HepG2 (cell line): ENCODE measurements around the gene ISG20L2. TPM values are rescaled to one million over a fixed set of nuclear protein-coding genes. Genes with fewer than 3 reads are reported as not detected.

Source experiments
- ATF7-NPFF ChIP-seq: sonication (generic); formaldehyde crosslinking; IDR thresholded peaks from 2 replicates; pipeline ENCODE4 v1.8.1; 2023; ENCODE audit warnings: mild to moderate bottlenecking, low read depth, missing genetic modification reagents, moderate library complexity
- GABPA ChIP-seq, 2 experiments: IDR thresholded peaks; 2 replicates each; pipeline ENCODE4 v1.6.1; 2011 to 2016; ENCODE audit warnings: low read depth in 2 of 2, low read length in 1 of 2, missing biosample characterization in 1 of 2, missing genetic modification characterization in 1 of 2
- IRX3 ChIP-seq: sonication (generic); formaldehyde crosslinking; IDR thresholded peaks from 2 replicates; pipeline ENCODE4 v1.8.1; 2023; ENCODE audit warnings: mild to moderate bottlenecking, low read depth, missing genetic modification reagents, borderline replicate concordance
- MYC ChIP-seq: sonication (generic); formaldehyde crosslinking; IDR thresholded peaks from 2 replicates; pipeline ENCODE4 v1.9.0; 2021; ENCODE audit warnings: missing genetic modification reagents, borderline replicate concordance
- RBM22 ChIP-seq: fragments of 200-400 bp; formaldehyde crosslinking; optimal IDR thresholded peaks from 2 replicates; pipeline ENCODE3; 2017; ENCODE audit warnings: mild to moderate bottlenecking, low read length, moderate library complexity
- RXRB ChIP-seq: IDR thresholded peaks from 2 replicates; pipeline ENCODE4 v1.6.1; 2016; ENCODE audit warnings: borderline replicate concordance, missing genetic modification reagents, missing compliant biosample characterization
- TFAP4 ChIP-seq: sonication (generic); IDR thresholded peaks from 2 replicates; pipeline ENCODE4 v1.6.1; 2016; ENCODE audit warnings: low read depth, borderline replicate concordance
- THAP8 ChIP-seq: sonication (generic); formaldehyde crosslinking; IDR thresholded peaks from 2 replicates; pipeline ENCODE4 v1.5.1; 2020; ENCODE audit warnings: missing genetic modification reagents, mild to moderate bottlenecking, borderline replicate concordance
- UBTF ChIP-seq: sonication (generic); formaldehyde crosslinking; IDR thresholded peaks from 2 replicates; pipeline ENCODE4 v1.4.0; 2020; ENCODE audit warnings: mild to moderate bottlenecking, missing genetic modification reagents
- ZBTB14 ChIP-seq: sonication (generic); formaldehyde crosslinking; IDR thresholded peaks from 2 replicates; pipeline ENCODE4 v1.4.0; 2020; ENCODE audit warnings: missing genetic modification reagents
- ZEB1 ChIP-seq: IDR thresholded peaks from 2 replicates; pipeline ENCODE4 v1.6.1; 2012; ENCODE audit warnings: mild to moderate bottlenecking, low read depth, inconsistent platforms; ENCODE audit not compliant: insufficient replicate concordance
- ZFX ChIP-seq: sonication (generic); formaldehyde crosslinking; IDR thresholded peaks from 2 replicates; pipeline ENCODE4 v1.4.0; 2020; ENCODE audit warnings: mild to moderate bottlenecking, low read depth, missing genetic modification reagents, moderate library complexity
- ZNF143 ChIP-seq: sonication (generic); formaldehyde crosslinking; IDR thresholded peaks from 2 replicates; pipeline ENCODE4 v1.4.0; 2020; ENCODE audit warnings: missing genetic modification reagents
- ZNF281 ChIP-seq: sonication (generic); formaldehyde crosslinking; IDR thresholded peaks from 2 replicates; pipeline ENCODE4 v1.4.0; 2020; ENCODE audit warnings: missing genetic modification reagents, borderline replicate concordance
- ZNF619 ChIP-seq: sonication (generic); formaldehyde crosslinking; IDR thresholded peaks from 2 replicates; pipeline ENCODE4 v1.4.0; 2020; ENCODE audit warnings: mild to moderate bottlenecking, missing genetic modification reagents
- ZNF777 ChIP-seq: sonication (generic); formaldehyde crosslinking; IDR thresholded peaks from 2 replicates; pipeline ENCODE4 v1.4.0; 2020; ENCODE audit warnings: missing genetic modification reagents
- polyA plus RNA-seq, 8 experiments: library from polyadenylated mRNA; depleted of rRNA in 3 of 8; stranded (reverse) in 7 of 8; unstranded in 1 of 8; fragments of >200 nt; fragmentation: Illumina TruSeq in 4 of 8; extraction: Trizol in 4 of 8; gene quantifications; 2 replicates each; pipeline versions ENCODE4 v1.2.1 to v1.2.3, GENCODE V29; 2011 to 2016; ENCODE audit warnings: low read depth in 4 of 8, missing spikeins in 1 of 8, mixed read lengths in 1 of 8; ENCODE audit not compliant: insufficient read depth in 1 of 8
- total RNA-seq, 5 experiments: library from RNA; depleted of rRNA; stranded (reverse); fragments of >200 nt; fragmentation: Illumina TruSeq; extraction: Trizol; gene quantifications; 2 replicates each; pipeline ENCODE4 v1.2.3, GENCODE V29; 2016; ENCODE audit warnings: low read depth in 1 of 5
- TF ChIP-seq, protein P1 (sequence below): sonication (generic); formaldehyde crosslinking; IDR thresholded peaks from 2 replicates; pipeline ENCODE4 v1.4.0; 2020; ENCODE audit warnings: missing genetic modification reagents

ISG20L2 gene
- total and polyA plus RNA-seq, 2 of the 13 experiments (the other 11 are each of a cell fraction or from before 2014, with no cell fraction given) = 19.8 to 21.3 TPM

DNA sequence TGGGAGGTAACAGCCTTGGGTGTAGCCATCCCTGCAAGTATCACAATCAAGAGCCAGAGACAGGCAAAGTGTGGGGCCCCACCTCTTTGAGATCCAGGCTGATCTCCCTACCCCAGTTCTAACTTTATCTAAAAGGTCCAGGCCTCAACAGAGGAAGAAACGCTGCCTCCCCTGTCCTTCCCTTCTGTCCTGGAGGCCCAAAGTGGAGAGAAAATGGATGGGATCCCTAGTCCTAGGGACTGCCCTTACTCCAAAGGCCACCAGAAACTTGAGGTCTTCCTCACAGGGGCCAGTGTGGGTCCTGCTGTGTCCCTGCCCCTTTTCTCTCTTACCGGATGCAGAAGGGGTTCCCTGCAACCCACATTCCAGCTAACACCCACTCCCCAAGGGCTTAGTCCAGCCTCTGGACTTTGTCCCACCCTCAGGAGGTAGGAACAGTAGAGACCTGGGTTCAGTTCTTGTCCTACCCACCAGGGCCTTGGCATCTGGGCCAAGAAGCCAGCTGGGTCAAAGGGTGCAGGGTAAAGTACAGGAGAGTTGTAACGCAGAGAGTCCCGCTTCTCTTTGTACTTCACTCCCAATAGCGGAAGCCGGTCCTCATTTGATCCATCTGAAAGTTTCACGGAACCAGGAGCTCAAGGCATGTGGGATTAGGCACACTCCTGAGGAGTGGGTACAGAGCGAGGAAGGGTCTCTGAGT lies 21.0 kb upstream of the ISG20L2 start (continued):
- TF ChIP-seq UBTF (peak; percentile 32; the same call in 1 of the 2 replicates), ZEB1 (no peak), GABPA (IDR thresholded peaks at IDR 0.05; ENCODE audit: low read depth, low read length) (no peak), GABPA (CRISPR knock-in tag; IDR thresholded peaks at IDR 0.05; ENCODE audit: low read depth) (peak; percentile 48; the same call in 1 of the 2 replicates), ZNF777 (CRISPR knock-in tag) (0 out of 2 replicates have a peak, but pooled peaks have one; percentile 25), RBM22 (no peak), TFAP4 (peak; percentile 50; the same call in 1 of the 2 replicates), MYC (peak; percentile 31; the same call in 1 of the 2 replicates), ZBTB14 (CRISPR knock-in tag) (peak; percentile 30; the same call in 1 of the 2 replicates), ATF7-NPFF (CRISPR knock-in tag) (0 out of 2 replicates have a peak, but pooled peaks have one; percentile 33), ZNF143 (0 out of 2 replicates have a peak, but pooled peaks have one; percentile 43), ZNF619 (CRISPR knock-in tag) (0 out of 2 replicates have a peak, but pooled peaks have one; percentile 25), ZNF281 (CRISPR knock-in tag) (peak; percentile 14; the same call in 1 of the 2 replicates), IRX3 (CRISPR knock-in tag) (no peak), RXRB (peak; percentile 42; the same call in 1 of the 2 replicates), ZFX (CRISPR knock-in tag) (peak; percentile 51), THAP8 (CRISPR knock-in tag) (no peak)
- TF ChIP-seq, protein P1, sequence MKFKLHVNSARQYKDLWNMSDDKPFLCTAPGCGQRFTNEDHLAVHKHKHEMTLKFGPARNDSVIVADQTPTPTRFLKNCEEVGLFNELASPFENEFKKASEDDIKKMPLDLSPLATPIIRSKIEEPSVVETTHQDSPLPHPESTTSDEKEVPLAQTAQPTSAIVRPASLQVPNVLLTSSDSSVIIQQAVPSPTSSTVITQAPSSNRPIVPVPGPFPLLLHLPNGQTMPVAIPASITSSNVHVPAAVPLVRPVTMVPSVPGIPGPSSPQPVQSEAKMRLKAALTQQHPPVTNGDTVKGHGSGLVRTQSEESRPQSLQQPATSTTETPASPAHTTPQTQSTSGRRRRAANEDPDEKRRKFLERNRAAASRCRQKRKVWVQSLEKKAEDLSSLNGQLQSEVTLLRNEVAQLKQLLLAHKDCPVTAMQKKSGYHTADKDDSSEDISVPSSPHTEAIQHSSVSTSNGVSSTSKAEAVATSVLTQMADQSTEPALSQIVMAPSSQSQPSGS (CRISPR knock-in tag) = no peak
